ENCODE results near the gene IRF3. TPM values are rescaled to one million over a fixed set of nuclear protein-coding genes. Genes with fewer than 3 reads are reported as not detected.

IRF3 gene, protein sequence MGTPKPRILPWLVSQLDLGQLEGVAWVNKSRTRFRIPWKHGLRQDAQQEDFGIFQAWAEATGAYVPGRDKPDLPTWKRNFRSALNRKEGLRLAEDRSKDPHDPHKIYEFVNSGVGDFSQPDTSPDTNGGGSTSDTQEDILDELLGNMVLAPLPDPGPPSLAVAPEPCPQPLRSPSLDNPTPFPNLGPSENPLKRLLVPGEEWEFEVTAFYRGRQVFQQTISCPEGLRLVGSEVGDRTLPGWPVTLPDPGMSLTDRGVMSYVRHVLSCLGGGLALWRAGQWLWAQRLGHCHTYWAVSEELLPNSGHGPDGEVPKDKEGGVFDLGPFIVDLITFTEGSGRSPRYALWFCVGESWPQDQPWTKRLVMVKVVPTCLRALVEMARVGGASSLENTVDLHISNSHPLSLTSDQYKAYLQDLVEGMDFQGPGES
- total RNA-seq, result 33.0 and 64.1 TPM in 2 replicates

DNA sequence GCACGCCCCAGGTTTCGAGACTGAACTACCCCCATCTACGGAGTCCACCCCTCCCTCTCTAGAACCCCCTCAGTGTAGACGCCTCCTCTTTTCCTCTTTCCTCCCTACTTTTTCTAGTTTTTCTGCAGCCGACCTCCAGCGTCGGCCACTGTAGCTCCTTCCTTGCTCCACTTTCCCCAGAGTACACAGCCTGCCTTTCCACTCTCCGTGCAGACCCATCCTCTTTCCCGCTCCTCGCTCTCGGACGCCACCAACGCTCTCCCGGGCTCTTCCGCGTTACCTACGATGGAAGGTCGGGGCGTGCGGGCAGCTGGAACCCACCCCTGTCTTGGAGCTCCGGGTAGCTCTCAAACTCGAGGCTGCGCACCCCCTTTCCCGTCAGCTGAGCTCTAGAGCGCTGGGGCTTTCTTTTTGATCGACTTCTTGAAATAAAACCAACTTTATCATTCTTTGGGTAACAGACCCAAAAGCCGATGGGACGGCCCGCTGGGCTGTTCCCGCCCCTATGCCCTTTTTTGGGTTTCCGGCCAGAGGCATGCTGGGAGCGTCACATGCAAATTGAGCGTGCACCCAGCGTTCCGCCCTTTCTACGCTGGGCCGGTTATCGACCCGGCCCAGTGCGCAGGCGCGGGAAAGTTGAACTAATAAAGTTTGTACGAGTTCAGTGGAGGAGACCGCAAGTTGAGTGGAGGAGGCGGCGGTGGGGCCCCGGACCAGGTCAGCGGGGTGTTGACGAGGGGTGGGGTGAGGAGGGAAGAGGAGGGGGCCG lies at the start of gene IRF3, which contains the start of gene BCL2L12:
TSS of gene IRF3 (minus strand) at position 507 of the 769 bp plus-strand sequence. CDS start 1,019 bp downstream, outside the sequence.
TSS of gene BCL2L12 (plus strand) at position 583 of the 769 bp plus-strand sequence. CDS start 760 bp downstream, outside the sequence.

DNA sequence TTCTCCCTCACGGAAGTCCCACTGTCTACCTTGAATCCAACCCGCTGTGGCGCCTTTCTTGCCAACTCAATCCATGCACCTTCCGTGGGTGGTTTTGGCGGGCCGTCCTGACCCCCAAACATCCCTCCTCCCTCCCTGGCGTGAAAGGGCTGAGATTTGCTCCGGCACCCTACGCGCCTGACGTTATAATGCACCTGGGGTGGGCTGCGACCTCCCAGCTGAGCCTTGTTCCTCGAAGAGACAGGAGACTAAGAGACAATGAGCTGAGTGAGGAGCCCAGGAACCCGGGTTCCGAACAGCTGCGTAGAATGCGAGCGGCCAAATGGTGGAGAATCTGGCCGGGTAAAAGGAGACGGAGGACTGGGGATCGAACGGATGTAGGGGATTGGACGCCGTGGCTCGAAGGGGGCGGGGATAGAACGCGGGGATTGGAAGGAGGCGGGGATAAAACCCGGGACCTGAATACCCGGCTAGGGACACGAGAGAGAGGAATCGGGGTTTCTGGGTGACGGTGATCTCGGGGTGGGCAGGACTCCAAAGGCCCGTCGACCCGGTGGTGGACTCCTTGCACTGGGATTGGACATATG lies 25.1 kb upstream of the IRF3 start, which contains the start of gene CPT1C:
TSS of gene CPT1C (plus strand) at position 461 of the 587 bp plus-strand sequence. CDS start 1,137 bp downstream, outside the sequence.

DNA sequence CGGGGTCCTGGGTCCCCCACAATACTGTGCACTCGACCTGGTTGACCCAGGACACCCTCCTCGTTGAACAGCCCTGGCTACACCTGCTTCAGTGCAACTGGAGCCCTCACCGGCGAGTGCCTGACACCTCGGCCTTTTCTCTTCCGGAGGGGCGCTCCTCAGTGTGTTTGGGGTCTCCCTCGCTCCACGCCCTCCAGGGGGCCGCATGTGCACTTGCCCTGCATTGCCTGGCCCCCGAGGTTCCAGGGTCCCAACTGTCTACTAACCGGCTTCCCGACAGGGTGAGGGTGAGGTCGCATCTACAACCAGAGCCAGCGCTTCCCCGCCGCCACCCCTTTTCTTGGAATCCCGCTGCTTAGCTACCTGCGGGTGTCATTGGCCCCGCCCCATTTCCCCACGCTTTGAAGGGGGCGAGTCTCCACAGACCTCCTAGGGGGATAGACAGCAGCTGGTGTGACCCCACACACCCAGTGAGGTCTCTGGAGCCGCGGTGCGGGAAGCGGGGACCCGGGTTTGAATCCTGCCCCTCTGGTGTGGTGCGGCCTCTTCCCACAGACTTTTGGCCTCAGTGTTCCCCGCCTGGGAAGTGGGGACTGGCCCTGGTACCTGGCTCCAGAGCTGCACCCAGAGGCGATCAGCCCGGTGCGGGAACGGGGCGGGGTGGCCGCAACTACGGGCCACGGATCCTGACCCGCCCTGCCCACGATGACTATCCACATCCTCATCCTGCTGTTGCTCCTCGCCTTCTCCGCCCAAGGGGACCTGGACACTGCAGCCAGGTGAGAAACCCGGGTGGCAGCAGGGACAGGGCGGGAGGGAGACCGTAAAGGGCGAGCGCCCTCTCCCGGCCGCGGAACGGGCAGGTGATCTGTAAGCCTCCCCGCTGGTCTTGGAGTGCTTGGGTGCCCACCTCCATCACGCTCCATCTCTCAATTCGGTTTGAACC lies 23.7 kb upstream of the IRF3 start, which contains the start of gene ADM5:
TSS of gene ADM5 (plus strand) at position 462 of the 946 bp plus-strand sequence. CDS start at position 706, 244 bp downstream.

GRCh38 chr19:49677231-49677900 lies 11.7 kb upstream of the IRF3 start, which contains the start of gene PRMT1:
PRMT1 (plus strand) TSS chr19:49677271; CDS start chr19:49677281, 10 bp downstream.

DNA sequence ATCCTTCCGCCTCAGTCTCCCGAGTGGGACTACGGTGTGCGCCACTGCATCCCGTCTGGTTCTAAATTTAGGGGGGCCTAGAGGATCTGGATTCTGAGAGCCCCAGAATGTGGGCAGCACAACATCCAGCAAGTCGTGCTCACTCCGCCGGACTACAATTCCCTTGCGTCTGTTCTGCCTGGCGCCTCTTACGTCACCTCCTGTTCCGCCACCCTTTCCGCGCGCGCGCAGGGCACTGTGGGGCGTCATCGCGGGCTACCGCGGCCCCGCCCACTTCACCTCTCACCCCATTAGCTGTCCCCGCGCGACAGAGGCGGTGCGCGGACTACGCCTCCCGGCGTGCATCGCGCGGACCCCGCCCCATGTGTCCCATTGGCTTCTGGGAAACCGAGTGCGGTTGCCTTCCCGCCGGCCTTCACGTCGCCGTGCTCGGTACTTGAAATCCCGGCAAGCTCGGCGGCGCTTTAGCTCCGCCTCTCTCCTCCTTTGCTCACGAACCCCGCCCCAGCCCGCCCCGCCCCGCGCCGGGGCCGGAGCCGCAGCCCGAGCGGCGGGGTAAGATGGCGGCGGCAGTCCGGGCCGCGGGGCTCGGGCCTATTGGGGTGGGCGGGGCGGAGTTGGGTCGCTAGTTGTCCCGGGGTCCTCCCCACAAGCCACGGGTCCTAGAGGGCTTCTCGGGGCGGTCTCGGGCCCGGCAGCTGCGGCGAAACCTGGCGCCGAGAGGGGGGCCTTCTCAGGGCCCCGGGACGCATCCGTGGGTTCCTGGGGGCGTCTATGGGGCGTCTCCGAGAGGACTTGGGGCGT lies 23.8 kb downstream of the IRF3 start, which contains the start of gene SCAF1:
TSS of gene SCAF1 (plus strand) at position 522 of the 804 bp plus-strand sequence. CDS start 2,818 bp downstream, outside the sequence.

GRCh38 chr19:49640113-49640898 lies 25.4 kb downstream of the IRF3 start, which contains the start of gene RRAS:
RRAS (minus strand) TSS chr19:49640143; CDS start chr19:49640098, 45 bp downstream.

Other genes with a start within 250 kb of the IRF3 start
- not detected in 2 replicates for gene PTH2, start 242.4 kb downstream of the IRF3 start, total RNA-seq
- not detected in 2 replicates for gene GFY, start 240.5 kb downstream of the IRF3 start, total RNA-seq
- not detected in 2 replicates for gene SLC17A7, start 224.3 kb downstream of the IRF3 start, total RNA-seq
- gene PIH1D1, start 214.0 kb downstream of the IRF3 start, total RNA-seq, result 73.1 and 108 TPM in 2 replicates
- 11.9 and 13.5 TPM in 2 replicates for gene ALDH16A1, start 212.6 kb downstream of the IRF3 start, total RNA-seq
- gene FLT3LG, start 191.6 kb downstream of the IRF3 start, total RNA-seq, result 1.2 and 2.1 TPM in 2 replicates
- 1,158 and 2,408 TPM in 2 replicates for gene RPL13A, start 178.2 kb downstream of the IRF3 start, total RNA-seq
- gene RPS11, start 169.4 kb downstream of the IRF3 start, total RNA-seq, result 1,449 and 3,403 TPM in 2 replicates
- 33.5 and 71.9 TPM in 2 replicates for gene FCGRT, start 153.2 kb downstream of the IRF3 start, total RNA-seq
- 388 and 521 TPM in 2 replicates for gene RCN3, start 137.9 kb downstream of the IRF3 start, total RNA-seq
- 28.3 and 49.6 TPM in 2 replicates for gene NOSIP, start 85.3 kb downstream of the IRF3 start, total RNA-seq
- gene PRRG2, start 84.5 kb downstream of the IRF3 start, total RNA-seq, result 0.23 and 0.89 TPM in 2 replicates
- gene PRR12, start 74.7 kb downstream of the IRF3 start, total RNA-seq, result 2.7 and 5.2 TPM in 2 replicates
- gene RRAS, start 25.7 kb downstream of the IRF3 start, total RNA-seq, result 45.1 and 75.3 TPM in 2 replicates
- 18.4 and 40.9 TPM in 2 replicates for gene SCAF1, start 23.6 kb downstream of the IRF3 start, total RNA-seq
- gene BCL2L12, start 76 bp upstream of the IRF3 start, total RNA-seq, result 1.5 and 2.4 TPM in 2 replicates
- 303 and 388 TPM in 2 replicates for gene PRMT1, start 11.4 kb upstream of the IRF3 start, total RNA-seq
- 0.51 and 0.59 TPM in 2 replicates for gene ADM5, start 23.7 kb upstream of the IRF3 start, total RNA-seq
- 18.4 and 18.7 TPM in 2 replicates for gene CPT1C, start 25.3 kb upstream of the IRF3 start, total RNA-seq
- 0.28 TPM in 1 of 2 replicates, not detected in the other for gene TSKS, start 97.4 kb upstream of the IRF3 start, total RNA-seq
- gene AP2A1, start 101.1 kb upstream of the IRF3 start, total RNA-seq, result 63.0 and 125 TPM in 2 replicates
- 10.4 and 16.1 TPM in 2 replicates for gene FUZ, start 147.4 kb upstream of the IRF3 start, total RNA-seq
- gene MED25, start 152.4 kb upstream of the IRF3 start, total RNA-seq, result 28.9 and 32.4 TPM in 2 replicates
- gene PTOV1, start 185.3 kb upstream of the IRF3 start, total RNA-seq, result 58.5 and 74.6 TPM in 2 replicates
- gene PNKP, start 201.7 kb upstream of the IRF3 start, total RNA-seq, result 40.2 and 40.4 TPM in 2 replicates
- 9.8 and 13.5 TPM in 2 replicates for gene AKT1S1, start 211.5 kb upstream of the IRF3 start, total RNA-seq
- gene TBC1D17, start 211.8 kb upstream of the IRF3 start, total RNA-seq, result 10.1 and 16.1 TPM in 2 replicates
- gene IL4I1, start 231.0 kb upstream of the IRF3 start, total RNA-seq, result 2.1 TPM in 2 replicates

Measured in smooth muscle cell of the umbilical artery (primary cell).